ENCODE measurements around the gene KANSL3.

GRCh38 chr2:96669539-96670215 lies 31.6 kb upstream of the KANSL3 start:
- TF ChIP-seq, protein P1, sequence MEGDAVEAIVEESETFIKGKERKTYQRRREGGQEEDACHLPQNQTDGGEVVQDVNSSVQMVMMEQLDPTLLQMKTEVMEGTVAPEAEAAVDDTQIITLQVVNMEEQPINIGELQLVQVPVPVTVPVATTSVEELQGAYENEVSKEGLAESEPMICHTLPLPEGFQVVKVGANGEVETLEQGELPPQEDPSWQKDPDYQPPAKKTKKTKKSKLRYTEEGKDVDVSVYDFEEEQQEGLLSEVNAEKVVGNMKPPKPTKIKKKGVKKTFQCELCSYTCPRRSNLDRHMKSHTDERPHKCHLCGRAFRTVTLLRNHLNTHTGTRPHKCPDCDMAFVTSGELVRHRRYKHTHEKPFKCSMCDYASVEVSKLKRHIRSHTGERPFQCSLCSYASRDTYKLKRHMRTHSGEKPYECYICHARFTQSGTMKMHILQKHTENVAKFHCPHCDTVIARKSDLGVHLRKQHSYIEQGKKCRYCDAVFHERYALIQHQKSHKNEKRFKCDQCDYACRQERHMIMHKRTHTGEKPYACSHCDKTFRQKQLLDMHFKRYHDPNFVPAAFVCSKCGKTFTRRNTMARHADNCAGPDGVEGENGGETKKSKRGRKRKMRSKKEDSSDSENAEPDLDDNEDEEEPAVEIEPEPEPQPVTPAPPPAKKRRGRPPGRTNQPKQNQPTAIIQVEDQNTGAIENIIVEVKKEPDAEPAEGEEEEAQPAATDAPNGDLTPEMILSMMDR (IDR thresholded peaks at IDR 0.05): no peak
- TF ChIP-seq EZH2 (IDR thresholded peaks at IDR 0.05; ENCODE audit: borderline replicate concordance, insufficient read depth, low read depth, low read length, poor library complexity, severe bottlenecking): no peak
